Effector CD8-positive, alpha-beta T cell (primary cell): ENCODE results near the gene ABT1.

Experiments used
- DNase-seq: peaks from one replicate; lab custom pipeline; 2025; lab: John Stamatoyannopoulos, UW

Gene ABT1

GRCh38 chr6:26575494-26575939 lies 21.2 kb upstream of the ABT1 start:
- DNase-seq: no peak

- DNase-seq: no peak
Observed at GRCh38 chr6:26576407-26576843, 20.3 kb upstream of the ABT1 start.

GRCh38 chr6:26576929-26577719 lies 19.6 kb upstream of the ABT1 start:
- DNase-seq: peak; percentile 25

- no peak for DNase-seq
Observed at GRCh38 chr6:26577720-26578072, 19.1 kb upstream of the ABT1 start.

- no peak for DNase-seq
Observed at GRCh38 chr6:26578279-26578678, 18.5 kb upstream of the ABT1 start.

GRCh38 chr6:26578741-26579140 lies 18.0 kb upstream of the ABT1 start:
- no peak for DNase-seq

- no peak for DNase-seq
Observed at GRCh38 chr6:26581164-26581915, 15.4 kb upstream of the ABT1 start.

- DNase-seq: no peak
Observed at GRCh38 chr6:26588965-26589364, 7.8 kb upstream of the ABT1 start.

GRCh38 chr6:26592649-26593048 lies 4.1 kb upstream of the ABT1 start:
- DNase-seq: no peak

- DNase-seq: no peak
Observed at GRCh38 chr6:26593278-26594130, 3.2 kb upstream of the ABT1 start.

GRCh38 chr6:26594131-26594498 lies 2.6 kb upstream of the ABT1 start:
- no peak for DNase-seq

GRCh38 chr6:26594730-26595632 lies 1.8 kb upstream of the ABT1 start:
- no peak for DNase-seq

- DNase-seq: peak; percentile 81
Observed at GRCh38 chr6:26595669-26596269, 984 bp upstream of the ABT1 start.

GRCh38 chr6:26597389-26597766 lies 625 bp downstream of the ABT1 start:
- no peak for DNase-seq

- no peak for DNase-seq
Observed at GRCh38 chr6:26597821-26598220, 1.1 kb downstream of the ABT1 start.

GRCh38 chr6:26598267-26598666 lies 1.5 kb downstream of the ABT1 start:
- DNase-seq: no peak

- DNase-seq: no peak
Observed at GRCh38 chr6:26599134-26599533, 2.4 kb downstream of the ABT1 start.

- no peak for DNase-seq
Observed at GRCh38 chr6:26599591-26599990, 2.8 kb downstream of the ABT1 start.

GRCh38 chr6:26600759-26601158 lies 4.0 kb downstream of the ABT1 start:
- DNase-seq: no peak

GRCh38 chr6:26602262-26602661 lies 5.5 kb downstream of the ABT1 start:
- DNase-seq: no peak

GRCh38 chr6:26604026-26604425 lies 7.3 kb downstream of the ABT1 start:
- no peak for DNase-seq
